Islet precursor cell (in vitro differentiated cells): Measurements from ENCODE around the gene IL34.
"Not testable (repeated sequence)": the region's sequence is repeated elsewhere in the genome, so short reads cannot be mapped to it uniquely, and the experiment has no call there.

Experiments
- DNase-seq: peaks from one replicate; pipeline ENCODE4 v3.0.0-alpha.2; 2018

The IL34 gene

GRCh38 chr16:70633617-70634016 lies 12.7 kb upstream of the IL34 start:
- DNase-seq = not testable (repeated sequence)

GRCh38 chr16:70634861-70635260 lies 11.5 kb upstream of the IL34 start:
- no peak for DNase-seq

GRCh38 chr16:70635336-70636016 lies 10.9 kb upstream of the IL34 start:
- DNase-seq = no peak

- peak; percentile 97 for DNase-seq
Observed at GRCh38 chr16:70638814-70639792, 7.3 kb upstream of the IL34 start.

- DNase-seq = no peak
Observed at GRCh38 chr16:70642633-70643032, 3.7 kb upstream of the IL34 start.

- DNase-seq = not testable (repeated sequence)
Observed at GRCh38 chr16:70643264-70643663, 3.1 kb upstream of the IL34 start.

- no peak for DNase-seq
Observed at GRCh38 chr16:70644763-70645597, 1.4 kb upstream of the IL34 start.

- no peak for DNase-seq
Observed at GRCh38 chr16:70647441-70648359, 1.3 kb downstream of the IL34 start.

- no peak for DNase-seq
Observed at GRCh38 chr16:70648606-70649005, 2.2 kb downstream of the IL34 start.

GRCh38 chr16:70649300-70649699 lies 2.9 kb downstream of the IL34 start:
- DNase-seq = no peak

GRCh38 chr16:70650216-70650615 lies 3.9 kb downstream of the IL34 start:
- DNase-seq = no peak

GRCh38 chr16:70651524-70651923 lies 5.2 kb downstream of the IL34 start:
- no peak for DNase-seq

- DNase-seq = no peak
Observed at GRCh38 chr16:70652322-70652721, 6.0 kb downstream of the IL34 start.

- DNase-seq = peak; percentile 33
Observed at GRCh38 chr16:70653406-70653805, 7.0 kb downstream of the IL34 start.

GRCh38 chr16:70653809-70654771 lies 7.7 kb downstream of the IL34 start:
- DNase-seq = peak; percentile 94

GRCh38 chr16:70656065-70656711 lies 9.8 kb downstream of the IL34 start:
- DNase-seq = no peak

- DNase-seq = no peak
Observed at GRCh38 chr16:70656712-70657263, 10.4 kb downstream of the IL34 start.

GRCh38 chr16:70657956-70658355 lies 11.6 kb downstream of the IL34 start:
- DNase-seq = no peak

- DNase-seq = no peak
Observed at GRCh38 chr16:70658921-70659320, 12.6 kb downstream of the IL34 start.

GRCh38 chr16:70659546-70659945 lies 13.2 kb downstream of the IL34 start:
- no peak for DNase-seq
